Activated naive CD4-positive, alpha-beta T cell treated with anti-CD3 and anti-CD28 coated beads, Interleukin-2, amount 50 U/mL, for 16 hours (primary cell): ENCODE results near the gene GRIA1.

ENCODE experiments used
- DNase-seq: peaks from one replicate; pipeline ENCODE4 v3.0.0-alpha.2; 2020

GRIA1 gene

DNA sequence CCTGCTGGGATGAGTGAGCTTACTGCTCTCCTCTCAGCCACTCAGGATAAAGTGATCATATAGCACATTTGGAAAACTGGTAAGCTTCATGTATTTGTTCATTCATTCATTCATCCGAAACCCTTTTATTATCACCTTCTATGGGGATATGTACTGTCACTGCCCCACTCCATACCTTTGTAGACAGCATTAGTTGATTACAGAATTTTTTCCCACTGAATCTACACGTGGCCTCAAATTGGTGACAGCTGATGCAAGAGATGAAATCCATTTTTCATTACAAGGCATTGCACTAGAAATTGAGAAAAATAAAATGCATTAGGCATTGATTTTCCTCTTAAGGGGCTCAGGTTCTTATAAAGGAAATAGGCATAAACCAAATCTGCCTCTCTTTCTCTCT lies 9.7 kb downstream of the GRIA1 start:
- DNase-seq, result no peak

GRCh38 chr5:153504726-153505125 lies 14.3 kb downstream of the GRIA1 start:
- no peak for DNase-seq

GRCh38 chr5:153508700-153509099 lies 18.2 kb downstream of the GRIA1 start:
- DNase-seq, result no peak

DNA sequence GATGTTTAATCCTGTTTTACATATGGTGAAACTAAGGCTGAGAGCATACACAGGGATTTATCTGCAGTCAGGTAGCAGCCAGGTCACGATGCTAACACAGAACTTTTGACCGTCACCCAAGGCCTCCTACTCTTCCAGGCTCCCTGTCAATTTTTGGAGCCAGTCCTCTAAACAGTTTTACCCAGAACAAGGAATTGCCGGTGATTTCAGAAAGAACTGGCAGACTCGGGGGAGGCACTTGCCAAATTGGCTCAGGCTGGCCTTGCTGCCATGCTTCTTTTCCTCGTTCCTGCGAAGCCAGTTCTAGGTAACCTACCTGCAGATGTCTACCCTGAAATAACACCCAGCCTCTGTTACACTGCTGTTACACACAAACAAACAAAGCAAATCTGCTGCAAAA lies 21.2 kb downstream of the GRIA1 start:
- DNase-seq, result no peak

DNA sequence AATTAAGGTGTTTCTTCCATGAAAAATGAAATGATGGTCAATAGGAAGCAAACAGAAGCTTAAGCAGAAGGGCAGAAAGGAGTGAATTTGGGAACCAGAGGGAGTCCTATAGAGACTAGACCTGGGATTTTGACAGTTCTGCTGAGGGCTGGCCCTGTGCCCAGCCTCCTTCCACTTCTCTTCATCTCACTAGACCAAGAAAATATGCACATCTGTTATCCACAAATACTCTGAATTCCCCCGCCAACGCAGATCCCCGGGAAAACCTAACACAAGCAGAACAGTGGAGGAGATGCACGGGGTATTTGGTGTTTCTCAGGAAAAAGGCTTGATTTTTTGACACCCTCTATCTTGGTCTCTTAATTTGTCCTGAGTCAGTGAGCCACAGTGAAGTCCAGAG lies 22.7 kb downstream of the GRIA1 start:
- no peak for DNase-seq

DNA sequence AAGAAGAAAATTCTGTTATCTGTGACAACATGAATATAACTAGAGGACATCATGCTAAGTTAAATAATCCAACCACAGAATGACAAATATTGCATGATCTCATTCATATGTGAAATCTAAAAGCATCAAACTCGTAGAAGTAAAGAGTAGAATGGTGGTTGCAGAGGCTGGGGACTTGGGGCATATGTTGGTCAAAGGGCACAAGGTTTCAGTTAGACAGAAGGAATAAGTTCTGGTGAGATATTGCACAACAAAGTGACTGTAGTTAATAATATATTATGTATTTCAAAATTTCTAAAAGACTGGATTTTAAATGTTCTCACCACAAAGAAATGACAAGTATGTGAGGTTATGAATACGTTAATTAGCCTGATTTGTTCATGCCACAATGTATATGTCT lies 24.8 kb downstream of the GRIA1 start:
- DNase-seq, result no peak

- no peak for DNase-seq
These were observed 26.2 kb downstream of the GRIA1 start for GRCh38 chr5:153516504-153517240.

- no peak for DNase-seq
These were observed 26.8 kb downstream of the GRIA1 start for GRCh38 chr5:153517241-153517611.

GRCh38 chr5:153520137-153520536 lies 29.7 kb downstream of the GRIA1 start:
- DNase-seq, result no peak

DNA sequence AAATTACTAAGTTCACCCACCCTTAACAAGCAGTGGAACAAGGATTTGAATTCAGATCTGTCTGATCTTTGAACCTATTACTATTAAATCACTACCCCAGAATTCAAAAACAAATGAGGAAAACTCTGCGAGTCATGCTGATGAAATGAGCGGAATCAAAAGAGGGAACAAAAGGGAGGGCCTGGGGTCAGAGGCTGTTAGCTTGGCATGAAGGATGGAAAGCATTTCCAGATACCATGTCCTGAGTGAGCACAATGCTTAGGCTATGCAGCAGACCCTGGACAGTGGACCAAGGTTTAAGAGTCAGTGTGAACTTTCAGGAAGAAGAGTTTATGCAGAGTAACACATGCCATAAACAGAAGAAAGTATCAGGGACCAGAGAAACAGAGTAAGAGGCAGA lies 30.5 kb downstream of the GRIA1 start:
- no peak for DNase-seq

DNA sequence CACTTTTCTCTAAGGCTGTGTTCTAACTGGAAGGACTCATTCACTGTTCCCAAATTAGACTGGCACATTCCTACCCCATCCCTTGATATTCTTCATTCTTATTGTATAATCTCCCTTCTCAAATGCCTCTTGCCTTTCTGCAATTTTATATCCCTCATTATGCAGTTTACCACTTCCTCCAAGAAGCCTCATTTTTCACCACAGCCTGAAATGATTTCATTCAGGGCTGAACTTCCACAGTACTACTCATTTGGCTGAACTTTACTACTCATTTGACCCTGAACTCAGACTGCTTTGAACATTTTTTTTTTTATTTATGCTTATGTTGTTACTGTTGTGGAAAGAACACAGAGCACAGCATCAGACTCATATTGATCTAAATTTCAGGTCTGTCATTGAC lies 32.7 kb downstream of the GRIA1 start:
- DNase-seq, result no peak

GRCh38 chr5:153523831-153524230 lies 33.4 kb downstream of the GRIA1 start:
- DNase-seq, result no peak

- no peak for DNase-seq
These were observed 35.1 kb downstream of the GRIA1 start for GRCh38 chr5:153525536-153525935.

DNA sequence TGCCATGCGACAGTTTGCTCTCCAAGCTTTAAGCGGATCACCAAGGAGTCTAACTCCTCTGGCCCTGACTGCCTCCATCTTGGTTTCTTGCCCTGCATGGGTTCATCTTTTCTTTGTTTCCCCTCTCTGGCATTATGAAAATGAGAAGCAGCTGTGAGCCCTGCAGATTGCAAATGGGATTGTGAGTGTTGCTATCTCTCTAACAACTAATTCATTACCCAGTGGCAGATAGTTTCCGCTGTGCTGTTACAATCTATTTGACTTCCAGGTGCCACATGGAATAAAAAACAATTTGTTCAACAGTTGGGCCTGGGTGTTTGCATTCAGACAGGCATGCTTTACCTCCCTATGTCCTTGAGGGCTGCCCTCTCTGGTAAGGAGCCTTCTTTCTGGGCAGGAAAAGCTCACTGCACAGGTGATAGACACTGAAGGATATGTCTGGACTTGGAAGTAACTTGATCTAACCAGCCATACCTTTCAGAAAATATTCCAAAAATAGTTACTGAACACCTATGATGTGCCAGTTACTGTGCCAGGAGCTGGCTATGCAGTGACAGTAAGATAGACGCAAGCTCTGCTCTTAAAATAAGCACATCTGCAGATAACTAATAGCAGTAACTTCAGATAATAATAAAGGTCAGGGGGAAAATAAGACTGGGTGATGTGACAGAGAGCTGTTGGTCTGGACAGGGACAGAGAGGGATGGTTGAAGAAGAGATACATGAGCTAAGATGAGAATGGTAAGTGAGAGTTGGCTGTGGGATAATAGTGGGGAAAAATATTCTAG lies 40.1 kb downstream of the GRIA1 start:
- no peak for DNase-seq

DNA sequence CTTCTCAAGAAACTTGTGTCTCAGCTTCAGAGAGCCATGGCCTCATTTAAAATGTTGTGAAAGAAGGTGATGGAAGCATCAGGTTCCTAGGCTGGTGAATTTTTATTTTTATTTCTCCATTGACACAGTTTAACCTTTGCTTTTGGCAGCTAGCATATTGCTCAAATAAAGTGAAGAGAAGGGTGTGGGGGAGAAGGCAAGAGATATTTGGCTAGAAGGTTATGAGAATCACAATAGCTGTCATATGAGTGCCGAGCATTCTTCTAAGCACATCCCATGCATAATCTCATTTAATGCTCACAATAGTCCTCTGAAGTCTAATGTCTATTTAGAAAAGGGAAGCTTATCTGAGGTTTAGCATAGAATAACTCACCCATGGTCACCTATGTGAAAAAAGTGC lies 43.1 kb downstream of the GRIA1 start:
- no peak for DNase-seq

DNA sequence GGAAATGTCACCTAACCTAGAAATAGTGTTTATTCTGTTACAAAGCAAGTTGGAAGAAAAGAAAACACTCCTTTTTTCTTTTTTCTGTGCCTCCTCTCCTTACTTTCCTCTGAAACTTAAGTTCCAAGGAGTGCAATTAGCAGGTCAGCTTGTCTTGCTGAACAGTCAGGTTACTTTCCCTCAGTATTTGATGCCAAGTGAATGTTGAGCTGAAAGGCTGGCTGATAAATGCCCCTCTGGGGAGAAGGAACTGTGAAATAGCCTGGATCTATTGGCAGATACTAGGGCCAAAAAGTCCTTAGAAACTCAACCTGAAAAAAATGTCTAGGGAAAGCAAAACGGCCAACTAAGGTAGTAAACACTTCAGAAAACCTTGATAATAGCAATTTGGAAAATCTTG lies 43.6 kb downstream of the GRIA1 start:
- DNase-seq, result no peak

GRCh38 chr5:153537207-153537606 lies 46.7 kb downstream of the GRIA1 start:
- no peak for DNase-seq

GRCh38 chr5:153539983-153540382 lies 49.5 kb downstream of the GRIA1 start:
- DNase-seq, result no peak

DNA sequence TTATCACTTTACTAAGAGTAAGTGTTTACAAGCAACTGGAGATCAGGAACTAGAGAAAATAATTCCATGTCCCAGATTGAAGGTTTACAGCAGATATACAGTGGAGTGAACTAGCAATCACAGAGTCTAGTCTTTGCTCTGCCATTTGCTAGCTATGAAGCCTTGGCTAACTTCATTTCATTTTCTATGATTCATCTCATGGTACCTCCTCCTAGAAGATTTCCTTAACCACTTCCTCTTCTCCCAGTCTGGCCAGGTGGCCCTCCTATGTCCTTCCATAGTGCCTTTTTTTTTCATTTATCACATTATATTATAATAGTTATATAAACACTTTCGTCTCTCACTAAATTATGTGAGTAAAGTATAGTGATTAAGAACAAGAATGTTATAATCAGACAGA lies 52.1 kb downstream of the GRIA1 start:
- no peak for DNase-seq

DNA sequence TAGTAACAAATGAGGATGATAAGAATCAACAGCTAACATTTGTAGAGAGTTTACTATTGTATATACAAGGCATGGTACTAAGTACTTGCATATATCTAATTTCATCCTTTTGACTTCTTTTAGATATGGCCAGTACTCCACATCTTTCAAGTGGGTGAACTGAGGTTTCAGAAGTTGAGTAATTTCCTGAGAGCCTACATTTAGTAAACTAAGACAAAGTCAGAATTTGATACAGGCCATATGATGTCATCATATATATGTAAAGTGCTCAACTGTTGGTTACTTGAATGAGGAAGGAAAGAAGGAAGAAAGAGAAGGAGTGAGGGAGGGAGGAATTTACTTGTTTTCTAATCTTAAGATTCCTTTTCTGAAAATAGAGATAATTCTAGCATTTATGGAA lies 52.8 kb downstream of the GRIA1 start:
- no peak for DNase-seq

GRCh38 chr5:153543959-153544470 lies 53.5 kb downstream of the GRIA1 start:
- no peak for DNase-seq

- DNase-seq, result no peak
These were observed 54.2 kb downstream of the GRIA1 start for GRCh38 chr5:153544706-153545105.

GRCh38 chr5:153546566-153546965 lies 56.1 kb downstream of the GRIA1 start:
- DNase-seq, result no peak

- DNase-seq, result no peak
These were observed 61.1 kb downstream of the GRIA1 start for GRCh38 chr5:153551537-153552079.
